Measurements from ENCODE around the gene MTFR1L. TPM values are rescaled to one million over a fixed set of nuclear protein-coding genes. Genes with fewer than 3 reads are reported as not detected.

Gene MTFR1L
- 44.4 TPM for total RNA-seq

DNA sequence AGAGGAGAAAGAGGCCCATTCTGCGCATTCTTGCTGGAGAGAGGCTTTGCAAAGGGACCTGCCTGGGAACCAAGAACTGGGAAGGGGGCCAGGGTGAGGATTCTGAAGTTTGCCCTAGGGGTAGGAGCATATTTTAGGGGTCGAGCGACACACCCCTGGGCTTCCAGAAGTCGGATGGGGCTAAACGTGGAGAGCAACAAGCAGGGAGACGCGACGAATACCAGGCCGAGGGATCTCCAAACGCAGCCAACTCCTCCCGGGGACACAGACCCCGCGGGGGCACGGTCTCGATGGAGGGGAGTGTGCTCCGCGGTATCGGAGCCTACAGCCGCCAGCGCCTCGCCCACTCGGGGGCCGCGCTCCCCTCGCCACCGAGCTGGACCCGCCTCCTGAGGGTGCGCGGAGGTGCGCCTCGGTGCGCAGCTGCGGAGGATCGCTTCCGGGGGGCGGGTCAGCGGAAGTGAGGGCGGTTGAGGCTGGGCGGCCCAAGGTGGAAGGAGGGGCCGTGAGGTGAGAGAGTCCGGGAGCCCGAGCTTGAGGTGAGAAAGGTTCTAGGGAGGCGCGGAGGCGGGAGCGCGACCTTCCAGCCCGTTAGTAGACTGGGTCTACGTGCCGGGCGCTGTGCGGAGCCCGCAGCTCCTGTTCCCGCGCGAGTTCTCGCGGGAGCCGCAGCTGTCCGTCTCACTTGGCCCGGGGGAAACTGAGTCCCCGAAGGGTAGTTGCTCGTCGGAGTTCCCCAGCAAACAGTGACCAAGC, at the start of gene MTFR1L:
Gene MTFR1L, plus strand, starts transcription at position 464 of the 756 bp plus-strand sequence. CDS start 3,151 bp downstream, outside the sequence.

DNA sequence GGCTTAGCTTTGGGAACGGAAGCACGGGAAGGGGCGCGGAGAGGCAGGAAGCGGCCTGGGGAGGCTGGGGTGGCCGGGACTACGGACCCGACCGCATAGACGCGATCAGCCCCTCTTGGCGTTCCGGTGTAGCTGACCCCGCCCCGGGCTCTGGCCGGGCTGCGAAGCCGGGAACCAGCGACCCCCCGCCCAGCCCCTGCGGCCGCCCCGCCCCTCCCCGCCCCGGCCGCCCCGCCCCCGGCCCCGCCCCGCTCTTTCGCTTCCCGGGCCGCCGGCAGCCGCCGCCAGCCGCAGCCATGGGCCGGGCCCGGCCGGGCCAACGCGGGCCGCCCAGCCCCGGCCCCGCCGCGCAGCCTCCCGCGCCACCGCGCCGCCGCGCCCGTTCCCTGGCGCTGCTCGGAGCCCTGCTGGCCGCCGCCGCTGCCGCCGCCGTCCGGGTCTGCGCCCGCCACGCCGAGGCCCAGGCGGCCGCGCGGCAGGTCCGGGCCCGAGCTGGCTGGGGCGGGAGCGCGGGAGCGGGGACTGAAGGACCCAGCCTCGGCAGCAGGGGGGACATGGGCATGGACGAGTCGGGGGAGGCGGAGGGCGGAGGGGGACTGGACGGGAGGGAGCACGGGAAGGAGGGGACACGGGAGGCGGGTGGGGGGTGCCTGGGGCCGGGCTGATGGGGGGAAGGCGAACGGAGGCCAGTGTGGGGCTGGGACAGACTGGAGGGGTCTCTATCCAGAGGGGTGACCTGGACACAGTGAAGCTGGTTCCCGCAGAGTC, 19.6 kb upstream of the MTFR1L start, which contains the start of gene SELENON:
Gene SELENON, plus strand, starts transcription at position 259 of the 768 bp plus-strand sequence. Its CDS starts 38 bp downstream, at position 297.

DNA sequence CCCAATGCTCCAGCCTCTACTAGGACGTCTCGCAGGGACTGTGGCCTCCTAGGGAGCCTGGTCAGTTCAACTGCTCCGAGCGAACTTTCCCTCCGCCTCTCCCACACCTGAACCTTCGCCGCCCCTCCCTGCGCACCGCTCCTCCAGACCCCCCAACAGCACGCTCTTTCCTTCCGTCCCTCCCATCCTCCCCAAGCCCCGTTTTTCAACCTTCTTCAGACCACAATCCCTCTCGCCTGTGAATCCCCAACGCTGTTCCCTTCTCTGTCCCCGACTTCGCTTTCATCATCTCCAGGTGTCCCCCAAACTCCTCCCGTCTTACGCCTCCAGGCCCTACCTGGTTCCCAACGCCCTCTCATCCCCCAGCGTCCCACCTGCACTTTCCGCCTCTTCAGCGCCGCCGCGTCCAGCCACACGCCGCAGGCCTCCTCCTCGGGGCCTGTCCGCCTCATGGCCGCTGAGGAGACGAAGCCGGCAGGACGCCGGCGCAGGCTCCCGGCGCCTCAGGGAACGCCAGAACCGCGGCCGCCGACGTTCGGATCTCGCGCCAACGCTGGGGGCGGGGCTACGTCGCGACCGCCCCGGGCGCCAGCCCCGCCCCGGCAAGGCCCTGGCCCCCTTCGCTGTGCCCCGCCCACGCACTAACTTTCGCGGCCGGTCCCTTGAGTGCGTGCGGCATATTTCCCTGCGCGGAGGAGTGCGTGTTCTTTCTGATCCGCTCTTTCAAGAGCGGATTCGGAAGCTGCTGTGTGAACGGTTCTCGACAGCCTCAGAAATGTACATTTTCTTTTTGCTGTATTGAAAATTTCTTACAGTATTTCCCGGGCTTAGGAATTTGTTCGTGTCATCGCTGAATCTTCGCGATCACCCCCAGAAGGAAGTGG, 39.4 kb downstream of the MTFR1L start, which contains the start of gene AUNIP:
Gene AUNIP, minus strand, starts transcription at position 552 of the 884 bp plus-strand sequence. Its CDS starts 100 bp downstream, at position 452.

DNA sequence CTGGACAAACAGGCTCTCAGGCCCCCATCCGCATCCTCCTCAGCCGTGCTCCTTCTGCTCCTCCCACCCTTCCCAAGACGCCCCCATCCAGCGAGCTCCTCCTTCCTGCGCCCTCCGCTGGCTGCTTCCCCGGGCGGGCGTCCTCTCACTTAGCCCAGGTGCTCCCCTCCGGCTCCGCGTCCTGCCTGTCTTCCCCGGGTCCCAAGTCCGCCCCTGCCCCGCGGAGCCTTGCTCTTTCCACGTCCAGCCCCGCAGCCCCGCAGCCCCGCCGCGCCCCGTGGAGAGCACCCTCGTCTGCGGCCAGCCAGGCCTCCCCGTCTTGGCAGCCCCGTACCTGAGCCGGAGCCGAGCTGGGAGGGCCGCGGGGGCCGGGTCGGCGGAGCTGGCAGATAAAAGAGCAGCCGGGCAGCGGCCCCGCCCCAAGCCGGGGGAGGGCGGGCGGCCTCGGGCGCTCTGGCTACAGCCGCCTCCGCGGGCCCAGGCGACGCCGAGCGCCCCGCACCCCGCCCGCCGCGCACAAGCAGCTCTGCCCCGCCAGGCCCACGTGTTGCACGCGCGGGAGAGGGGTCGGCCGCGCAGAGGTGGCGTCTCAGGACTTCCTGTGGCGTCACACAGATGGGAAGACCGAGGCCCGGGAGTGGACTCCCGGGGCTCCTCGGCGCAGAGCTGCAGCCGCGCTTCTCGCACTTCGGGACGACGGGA, 55.6 kb downstream of the MTFR1L start, which contains the start of gene PAQR7:
Gene PAQR7, minus strand, starts transcription at position 555 of the 702 bp plus-strand sequence. CDS start 11,869 bp downstream, outside the sequence.

Small RNAs within 50 kb of the gene (small RNA-seq; reads per million reads assigned to genes)
- not detected for gene RF00019 (ENCODE audit: low replicate concordance)

Other genes starting within 250 kb of the MTFR1L start
- gene MAN1C1, start 203.2 kb upstream of the MTFR1L start, total RNA-seq = 14.7 TPM
- 20.7 TPM for gene SELENON, start 19.8 kb upstream of the MTFR1L start, total RNA-seq
- 1.3 TPM for gene AUNIP, start 39.5 kb downstream of the MTFR1L start, total RNA-seq
- gene PAQR7, start 55.8 kb downstream of the MTFR1L start, total RNA-seq = 6.6 TPM
- gene STMN1, start 86.5 kb downstream of the MTFR1L start, total RNA-seq = 872 TPM
- gene PAFAH2, start 178.1 kb downstream of the MTFR1L start, total RNA-seq = 5.6 TPM
- 2.2 TPM for gene EXTL1, start 201.8 kb downstream of the MTFR1L start, total RNA-seq
- not detected for gene SLC30A2, start 226.2 kb downstream of the MTFR1L start, total RNA-seq
- not detected for gene TRIM63, start 247.7 kb downstream of the MTFR1L start, total RNA-seq

Data from parietal lobe (tissue), 2 donors.